Liver (tissue), 3 donors: Measurements from ENCODE around the gene TOM1L2.

ENCODE experiments used
- EGR1 ChIP-seq, 2 donors: IDR thresholded peaks; 2 replicates each; pipeline ENCODE4 v1.6.1; 2016 to 2018; ENCODE audit warnings: antibody characterized with exemption in 2 of 2, low read depth in 2 of 2
- FOXA1 ChIP-seq: IDR thresholded peaks from 2 replicates; pipeline ENCODE4 v1.6.1; 2016; ENCODE audit warnings: antibody characterized with exemption
- GABPA ChIP-seq, 2 donors: IDR thresholded peaks in 1 of 2; conservative IDR thresholded peaks in 1 of 2; 2 replicates each; pipeline ENCODE4 v1.6.1; 2016; ENCODE audit warnings: antibody characterized with exemption in 2 of 2, mild to moderate bottlenecking in 1 of 2, moderate library complexity in 1 of 2
- JUND ChIP-seq, 2 donors: IDR thresholded peaks; 2 replicates each; pipeline ENCODE4 v1.6.1; 2016; ENCODE audit warnings: antibody characterized with exemption in 2 of 2
- RAD21 ChIP-seq, 2 donors: IDR thresholded peaks; 2 replicates each; pipeline ENCODE4 v1.6.1; 2016; ENCODE audit warnings: antibody characterized with exemption in 2 of 2, mild to moderate bottlenecking in 2 of 2
- RXRA ChIP-seq, 2 donors: IDR thresholded peaks; 2 replicates each; pipeline ENCODE4 v1.6.1; 2017 to 2018; ENCODE audit warnings: antibody characterized with exemption in 2 of 2, mild to moderate bottlenecking in 1 of 2
- SP1 ChIP-seq: IDR thresholded peaks from 2 replicates; pipeline ENCODE4 v1.6.1; 2018; ENCODE audit warnings: antibody characterized with exemption, mild to moderate bottlenecking
- TAF1 ChIP-seq: conservative IDR thresholded peaks from 2 replicates; pipeline ENCODE4 v1.6.1; 2016; ENCODE audit warnings: antibody characterized with exemption, mild to moderate bottlenecking
- YY1 ChIP-seq: IDR thresholded peaks from 2 replicates; pipeline ENCODE4 v1.6.1; 2016; ENCODE audit warnings: antibody characterized with exemption, mild to moderate bottlenecking
- ZBTB33 ChIP-seq: IDR thresholded peaks from 2 replicates; pipeline ENCODE4 v1.6.1; 2016; ENCODE audit warnings: antibody characterized with exemption
- TF ChIP-seq, protein P1 (sequence below): fragments of 150-350 bp; IDR thresholded peaks from 2 replicates; pipeline ENCODE4 v1.5.1; 2017; ENCODE audit warnings: improper control_type of control experiment, low read depth, low read length; ENCODE audit not compliant: missing input control
- TF ChIP-seq, protein P2 (sequence below): IDR thresholded peaks from 2 replicates; pipeline ENCODE4 v1.6.1; 2016; ENCODE audit warnings: antibody characterized with exemption
- TF ChIP-seq, protein P3 (sequence below): IDR thresholded peaks from 2 replicates; pipeline ENCODE4 v1.6.1; 2016; ENCODE audit warnings: antibody characterized with exemption
- TF ChIP-seq, protein P4 (sequence below): IDR thresholded peaks from 2 replicates; pipeline ENCODE4 v1.6.1; 2016; ENCODE audit warnings: antibody characterized with exemption, mild to moderate bottlenecking
- donor health status: healthy.
- donor health status: healthy.

GRCh38 chr17:17942846-17943245, 29.4 kb downstream of the TOM1L2 start:
- TF ChIP-seq RXRA (IDR thresholded peaks at IDR 0.05) (no peak), TAF1 (no peak), ZBTB33 (no peak), JUND (IDR thresholded peaks at IDR 0.05) (no peak), YY1 (no peak), RAD21 (IDR thresholded peaks at IDR 0.05) (no peak), GABPA (IDR thresholded peaks at IDR 0.05 in 1 of 2, conservative IDR thresholded peaks at IDR 0.05 in 1 of 2) (no peak), FOXA1 (no peak), EGR1 (IDR thresholded peaks at IDR 0.05; ENCODE audit: low read depth in 2 of 2) (no peak), SP1 (no peak)
- TF ChIP-seq, protein P1, sequence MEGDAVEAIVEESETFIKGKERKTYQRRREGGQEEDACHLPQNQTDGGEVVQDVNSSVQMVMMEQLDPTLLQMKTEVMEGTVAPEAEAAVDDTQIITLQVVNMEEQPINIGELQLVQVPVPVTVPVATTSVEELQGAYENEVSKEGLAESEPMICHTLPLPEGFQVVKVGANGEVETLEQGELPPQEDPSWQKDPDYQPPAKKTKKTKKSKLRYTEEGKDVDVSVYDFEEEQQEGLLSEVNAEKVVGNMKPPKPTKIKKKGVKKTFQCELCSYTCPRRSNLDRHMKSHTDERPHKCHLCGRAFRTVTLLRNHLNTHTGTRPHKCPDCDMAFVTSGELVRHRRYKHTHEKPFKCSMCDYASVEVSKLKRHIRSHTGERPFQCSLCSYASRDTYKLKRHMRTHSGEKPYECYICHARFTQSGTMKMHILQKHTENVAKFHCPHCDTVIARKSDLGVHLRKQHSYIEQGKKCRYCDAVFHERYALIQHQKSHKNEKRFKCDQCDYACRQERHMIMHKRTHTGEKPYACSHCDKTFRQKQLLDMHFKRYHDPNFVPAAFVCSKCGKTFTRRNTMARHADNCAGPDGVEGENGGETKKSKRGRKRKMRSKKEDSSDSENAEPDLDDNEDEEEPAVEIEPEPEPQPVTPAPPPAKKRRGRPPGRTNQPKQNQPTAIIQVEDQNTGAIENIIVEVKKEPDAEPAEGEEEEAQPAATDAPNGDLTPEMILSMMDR, result no peak
- TF ChIP-seq, protein P2, sequence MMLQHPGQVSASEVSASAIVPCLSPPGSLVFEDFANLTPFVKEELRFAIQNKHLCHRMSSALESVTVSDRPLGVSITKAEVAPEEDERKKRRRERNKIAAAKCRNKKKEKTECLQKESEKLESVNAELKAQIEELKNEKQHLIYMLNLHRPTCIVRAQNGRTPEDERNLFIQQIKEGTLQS, result no peak
- TF ChIP-seq, protein P3, sequence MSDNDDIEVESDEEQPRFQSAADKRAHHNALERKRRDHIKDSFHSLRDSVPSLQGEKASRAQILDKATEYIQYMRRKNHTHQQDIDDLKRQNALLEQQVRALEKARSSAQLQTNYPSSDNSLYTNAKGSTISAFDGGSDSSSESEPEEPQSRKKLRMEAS, result no peak
- TF ChIP-seq, protein P4, sequence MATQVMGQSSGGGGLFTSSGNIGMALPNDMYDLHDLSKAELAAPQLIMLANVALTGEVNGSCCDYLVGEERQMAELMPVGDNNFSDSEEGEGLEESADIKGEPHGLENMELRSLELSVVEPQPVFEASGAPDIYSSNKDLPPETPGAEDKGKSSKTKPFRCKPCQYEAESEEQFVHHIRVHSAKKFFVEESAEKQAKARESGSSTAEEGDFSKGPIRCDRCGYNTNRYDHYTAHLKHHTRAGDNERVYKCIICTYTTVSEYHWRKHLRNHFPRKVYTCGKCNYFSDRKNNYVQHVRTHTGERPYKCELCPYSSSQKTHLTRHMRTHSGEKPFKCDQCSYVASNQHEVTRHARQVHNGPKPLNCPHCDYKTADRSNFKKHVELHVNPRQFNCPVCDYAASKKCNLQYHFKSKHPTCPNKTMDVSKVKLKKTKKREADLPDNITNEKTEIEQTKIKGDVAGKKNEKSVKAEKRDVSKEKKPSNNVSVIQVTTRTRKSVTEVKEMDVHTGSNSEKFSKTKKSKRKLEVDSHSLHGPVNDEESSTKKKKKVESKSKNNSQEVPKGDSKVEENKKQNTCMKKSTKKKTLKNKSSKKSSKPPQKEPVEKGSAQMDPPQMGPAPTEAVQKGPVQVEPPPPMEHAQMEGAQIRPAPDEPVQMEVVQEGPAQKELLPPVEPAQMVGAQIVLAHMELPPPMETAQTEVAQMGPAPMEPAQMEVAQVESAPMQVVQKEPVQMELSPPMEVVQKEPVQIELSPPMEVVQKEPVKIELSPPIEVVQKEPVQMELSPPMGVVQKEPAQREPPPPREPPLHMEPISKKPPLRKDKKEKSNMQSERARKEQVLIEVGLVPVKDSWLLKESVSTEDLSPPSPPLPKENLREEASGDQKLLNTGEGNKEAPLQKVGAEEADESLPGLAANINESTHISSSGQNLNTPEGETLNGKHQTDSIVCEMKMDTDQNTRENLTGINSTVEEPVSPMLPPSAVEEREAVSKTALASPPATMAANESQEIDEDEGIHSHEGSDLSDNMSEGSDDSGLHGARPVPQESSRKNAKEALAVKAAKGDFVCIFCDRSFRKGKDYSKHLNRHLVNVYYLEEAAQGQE, result no peak
